Colonic mucosa (tissue), 4 donors: ENCODE data around the gene RHOT2. TPM values are rescaled to one million over a fixed set of nuclear protein-coding genes. Genes with fewer than 3 reads are reported as not detected.
A peak's percentile ranks its signal among the peaks of the same experiment; 100 is the strongest.

ENCODE experiments used
- DNase-seq: peaks from one replicate; pipeline ENCODE4 v3.0.0-alpha.2; 2020
- H3K27ac ChIP-seq: fragments of 200-600 bp; one replicate; pipeline ENCODE4 v1.8.0; 2021
- H3K27me3 ChIP-seq: fragments of 200-600 bp; one replicate; pipeline ENCODE4 v1.8.0; 2021
- H3K36me3 ChIP-seq: fragments of 200-600 bp; one replicate; pipeline ENCODE4 v1.8.0; 2021
- H3K4me1 ChIP-seq: fragments of 200-600 bp; one replicate; pipeline ENCODE4 v1.8.0; 2021; ENCODE audit warnings: mild to moderate bottlenecking
- H3K4me3 ChIP-seq: fragments of 200-600 bp; one replicate; pipeline ENCODE4 v1.8.0; 2021
- H3K9ac ChIP-seq, 2 donors: one replicate each; pipeline ENCODE4 v1.7.0; 2013; ENCODE audit warnings: control low read depth in 2 of 2, low read depth in 2 of 2, low read length in 2 of 2
- H3K9me3 ChIP-seq: fragments of 200-600 bp; one replicate; pipeline ENCODE4 v1.8.0; 2021
- intact Hi-C: fragments of 100-400 bp; cut with DNase I; formaldehyde crosslinking; loops from one replicate; pipeline ENCODE4 v1.14.1; 2022
- total RNA-seq, 2 donors: library from RNA; stranded (reverse); fragmentation: NEBNext Ultra II Directional in 1 of 2; extraction: Animal tissue kit (Norgen Biotek cat#: 25700) in 1 of 2; gene quantifications; one replicate each; pipeline ENCODE4 v1.2.1, GENCODE V29; 2021
- TF ChIP-seq, protein P1 (sequence below): fragments of 200-600 bp; IDR thresholded peaks from one replicate; pipeline ENCODE4 v1.8.0; 2022; ENCODE audit warnings: antibody characterized with exemption, mild to moderate bottlenecking
- donor health status: healthy.
- donor health status: DM: no; HTN: no; CAD: no.
- donor health status: DM: no; HTN: no; CAD: no.

The RHOT2 gene
- total RNA-seq, 2 donors from 2014 or later = 112 to 182 TPM

- DNase-seq = no peak
- H3K27ac ChIP-seq = no peak overlapping the region
- H3K36me3 ChIP-seq = peaks cover 23% of the 10 kb centered on the region
- H3K4me1 ChIP-seq = peaks cover 19% of the 10 kb centered on the region
- no peaks in the 10 kb centered on the region for H3K9me3 ChIP-seq
- intact Hi-C loops = no loop called here
- no peak overlapping the region for H3K4me3 ChIP-seq
- no peaks in the 10 kb centered on the region for H3K27me3 ChIP-seq
- no peak overlapping the region for H3K9ac ChIP-seq
- TF ChIP-seq, protein P1, sequence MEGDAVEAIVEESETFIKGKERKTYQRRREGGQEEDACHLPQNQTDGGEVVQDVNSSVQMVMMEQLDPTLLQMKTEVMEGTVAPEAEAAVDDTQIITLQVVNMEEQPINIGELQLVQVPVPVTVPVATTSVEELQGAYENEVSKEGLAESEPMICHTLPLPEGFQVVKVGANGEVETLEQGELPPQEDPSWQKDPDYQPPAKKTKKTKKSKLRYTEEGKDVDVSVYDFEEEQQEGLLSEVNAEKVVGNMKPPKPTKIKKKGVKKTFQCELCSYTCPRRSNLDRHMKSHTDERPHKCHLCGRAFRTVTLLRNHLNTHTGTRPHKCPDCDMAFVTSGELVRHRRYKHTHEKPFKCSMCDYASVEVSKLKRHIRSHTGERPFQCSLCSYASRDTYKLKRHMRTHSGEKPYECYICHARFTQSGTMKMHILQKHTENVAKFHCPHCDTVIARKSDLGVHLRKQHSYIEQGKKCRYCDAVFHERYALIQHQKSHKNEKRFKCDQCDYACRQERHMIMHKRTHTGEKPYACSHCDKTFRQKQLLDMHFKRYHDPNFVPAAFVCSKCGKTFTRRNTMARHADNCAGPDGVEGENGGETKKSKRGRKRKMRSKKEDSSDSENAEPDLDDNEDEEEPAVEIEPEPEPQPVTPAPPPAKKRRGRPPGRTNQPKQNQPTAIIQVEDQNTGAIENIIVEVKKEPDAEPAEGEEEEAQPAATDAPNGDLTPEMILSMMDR = no peak
Observed at GRCh38 chr16:672851-673250, 4.9 kb downstream of the RHOT2 start.

GRCh38 chr16:673399-673991 lies 5.6 kb downstream of the RHOT2 start:
- no peak overlapping the region for H3K4me3 ChIP-seq
- peaks cover 19% of the 10 kb centered on the region for H3K4me1 ChIP-seq
- H3K9me3 ChIP-seq = no peaks in the 10 kb centered on the region
- TF ChIP-seq, protein P1 = no peak
- H3K36me3 ChIP-seq = peaks cover 23% of the 10 kb centered on the region
- no peak overlapping the region for H3K9ac ChIP-seq
- intact Hi-C loops = no loop called here
- no peaks in the 10 kb centered on the region for H3K27me3 ChIP-seq
- no peak overlapping the region for H3K27ac ChIP-seq
- no peak for DNase-seq

- Histone ChIP-seq H3K9ac (no peak overlapping the region), H3K4me1 (peaks cover 17% of the 10 kb centered on the region), H3K9me3 (no peaks in the 10 kb centered on the region), H3K36me3 (peaks cover 23% of the 10 kb centered on the region), H3K27me3 (no peaks in the 10 kb centered on the region), H3K4me3 (no peak overlapping the region), H3K27ac (no peak overlapping the region)
- DNase-seq = no peak
- TF ChIP-seq, protein P1 = no peak
- intact Hi-C loops = no loop called here
Observed at GRCh38 chr16:674214-674881, 6.4 kb downstream of the RHOT2 start.

DNA sequence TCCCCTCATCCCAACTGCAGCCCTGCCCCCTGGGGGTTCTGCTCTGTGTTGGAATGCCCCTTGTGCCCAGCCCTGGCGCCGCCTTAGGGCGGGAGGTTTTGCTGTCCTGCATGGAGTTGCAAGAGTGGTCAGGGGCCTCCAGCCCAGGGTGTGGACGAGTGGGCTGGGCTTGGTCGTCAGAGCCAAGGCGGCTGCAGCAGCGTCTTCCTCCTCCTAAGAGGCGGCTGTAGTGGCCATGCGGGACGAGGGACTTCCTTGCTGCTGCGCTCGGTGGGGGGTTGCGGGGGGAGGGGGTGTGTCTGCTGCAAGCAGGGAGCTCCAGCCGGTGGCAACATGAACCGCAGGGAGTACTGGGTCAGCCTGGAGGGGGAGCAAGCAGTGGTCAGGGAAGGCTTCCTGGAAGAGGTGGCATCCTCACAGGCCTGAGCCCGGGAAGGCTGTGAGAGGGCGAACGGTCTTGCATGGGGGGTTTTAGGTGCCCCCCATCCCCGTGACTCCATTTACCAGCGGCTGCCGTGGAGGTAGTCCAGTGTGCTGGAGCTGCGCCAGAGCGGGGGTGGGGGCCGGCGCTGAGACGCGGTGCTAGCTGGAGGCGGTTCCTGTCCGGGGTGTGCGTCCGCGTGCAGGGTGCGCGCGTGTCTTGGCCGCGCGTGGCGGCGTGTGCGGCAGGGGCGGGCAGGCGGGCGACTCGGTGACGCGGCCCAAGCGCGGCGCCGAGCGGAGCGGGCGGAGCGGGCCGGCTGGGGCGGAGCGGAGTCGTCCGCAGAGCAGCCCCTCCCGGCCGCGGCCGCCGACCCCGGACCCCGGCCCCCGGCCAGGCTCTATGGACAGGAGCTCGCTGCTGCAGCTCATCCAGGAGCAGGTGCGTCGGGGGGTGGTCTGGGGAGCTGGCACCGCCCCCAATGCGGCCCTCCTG lies 7.3 kb downstream of the RHOT2 start, which contains the start of gene RHBDL1:
Gene RHBDL1, plus strand, starts transcription at position 704 of the 916 bp plus-strand sequence. Its CDS starts 120 bp downstream, at position 824.
- TF ChIP-seq, protein P1 = no peak
- intact Hi-C loops = no loop called here
- H3K27me3 ChIP-seq = no peaks in the 10 kb centered on the region
- no peaks in the 10 kb centered on the region for H3K9me3 ChIP-seq
- H3K27ac ChIP-seq = no peak within 1 kb of the TSS
- peaks cover 17% of the 10 kb centered on the region for H3K4me1 ChIP-seq
- no peak for DNase-seq
- H3K9ac ChIP-seq = peak within 1 kb of the TSS; percentile 38 to 55
- peaks cover 18% of the 10 kb centered on the region for H3K36me3 ChIP-seq
- H3K4me3 ChIP-seq = peak within 1 kb of the TSS; percentile 25

GRCh38 chr16:675884-676564 lies 8.1 kb downstream of the RHOT2 start:
- no peaks in the 10 kb centered on the region for H3K27me3 ChIP-seq
- TF ChIP-seq, protein P1 = no peak
- H3K9ac ChIP-seq = peak overlapping the region in 1 of 2 donors; percentile 22
- no peak for DNase-seq
- no peak overlapping the region for H3K27ac ChIP-seq
- H3K9me3 ChIP-seq = no peaks in the 10 kb centered on the region
- peaks cover 15% of the 10 kb centered on the region for H3K36me3 ChIP-seq
- peak overlapping the region; percentile 25 for H3K4me3 ChIP-seq
- peaks cover 19% of the 10 kb centered on the region for H3K4me1 ChIP-seq
- intact Hi-C loops = no loop called here
